HG03575 (cell line): ENCODE data around the gene BEX4.
"Not testable (repeated sequence)": the region's sequence is repeated elsewhere in the genome, so short reads cannot be mapped to it uniquely, and the experiment has no call there.

Source experiments
- ATAC-seq: cut with Tn5 transposase; IDR thresholded peaks from one replicate; pipeline ENCODE4 v1.9.1; 2021; ENCODE audit not compliant: unreplicated experiment, insufficient number of reproducible peaks, low FRiP score; ENCODE audit errors: extremely low read depth

Gene BEX4, protein sequence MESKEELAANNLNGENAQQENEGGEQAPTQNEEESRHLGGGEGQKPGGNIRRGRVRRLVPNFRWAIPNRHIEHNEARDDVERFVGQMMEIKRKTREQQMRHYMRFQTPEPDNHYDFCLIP

DNA sequence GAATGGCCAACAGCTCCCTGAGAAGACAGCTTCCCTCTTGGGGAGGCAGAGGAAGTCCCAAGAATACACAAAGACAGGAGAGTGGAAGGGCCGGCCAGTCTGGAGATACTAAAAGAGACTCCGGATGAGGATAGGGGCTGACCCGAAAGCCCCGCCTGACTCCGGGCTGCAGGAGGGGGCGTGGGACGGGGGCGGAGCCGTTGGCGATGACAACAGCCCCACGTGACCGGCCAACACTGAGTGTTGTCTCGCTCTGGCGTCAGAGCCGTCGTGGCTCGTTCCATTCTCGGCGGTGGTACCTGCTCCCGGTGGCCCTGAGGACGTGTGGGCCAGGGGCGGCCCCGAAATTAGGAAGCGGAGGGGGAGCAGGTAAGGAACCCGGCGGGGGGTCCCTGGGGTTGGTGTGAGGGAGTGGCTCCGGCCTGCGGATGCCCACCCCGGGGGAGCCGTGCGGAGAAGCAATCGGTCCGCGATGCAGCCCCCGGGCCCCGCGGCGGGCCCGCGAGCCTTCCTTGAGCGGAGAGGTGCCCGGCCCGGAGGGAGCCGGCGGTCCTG is at the start of gene BEX4:
Gene BEX4 (plus strand): TSS at position 239 of the 555 bp plus-strand sequence. CDS start 1,046 bp downstream, outside the sequence.
- peak; percentile 76 for ATAC-seq

DNA sequence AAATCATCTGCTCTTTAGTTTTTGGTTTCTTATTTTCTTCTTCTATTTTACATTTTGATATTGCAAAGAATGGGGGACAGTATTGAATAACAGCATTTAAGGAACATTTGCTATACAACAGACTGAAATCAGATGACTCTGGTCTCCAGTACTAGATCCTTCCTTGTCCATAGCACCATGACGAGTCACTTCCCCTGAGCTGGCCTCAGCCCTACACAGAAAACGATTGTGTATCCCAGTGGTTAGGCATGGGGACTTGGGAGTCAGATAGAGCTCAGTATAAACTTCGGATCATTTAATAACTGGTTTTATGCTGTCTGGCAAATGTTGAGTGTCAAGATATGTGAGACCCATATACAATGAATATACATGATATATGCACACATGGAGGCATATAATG is 44.7 kb upstream of the BEX4 start:
- no peak for ATAC-seq

DNA sequence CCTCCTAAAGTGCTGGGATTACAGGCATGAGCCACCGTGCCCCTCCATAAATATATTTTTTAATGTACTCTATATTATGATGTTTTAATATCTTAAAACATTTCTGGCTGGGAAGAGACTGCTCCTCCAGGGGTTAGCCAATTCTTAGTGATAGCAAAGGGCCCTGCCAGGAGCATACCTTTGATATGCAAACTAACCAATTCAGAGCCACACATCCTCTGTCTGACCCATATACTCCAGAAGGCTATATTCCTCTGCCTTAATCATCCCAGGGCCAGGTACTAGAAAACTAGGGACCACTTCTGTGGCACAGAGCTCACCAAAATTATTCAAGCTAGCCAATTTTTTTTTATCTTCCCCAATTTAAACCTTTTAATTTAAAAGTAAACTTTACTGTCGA is 43.6 kb upstream of the BEX4 start:
- no peak for ATAC-seq

GRCh38 chrX:103175256-103175655 is 39.7 kb upstream of the BEX4 start:
- not testable (repeated sequence) for ATAC-seq

DNA sequence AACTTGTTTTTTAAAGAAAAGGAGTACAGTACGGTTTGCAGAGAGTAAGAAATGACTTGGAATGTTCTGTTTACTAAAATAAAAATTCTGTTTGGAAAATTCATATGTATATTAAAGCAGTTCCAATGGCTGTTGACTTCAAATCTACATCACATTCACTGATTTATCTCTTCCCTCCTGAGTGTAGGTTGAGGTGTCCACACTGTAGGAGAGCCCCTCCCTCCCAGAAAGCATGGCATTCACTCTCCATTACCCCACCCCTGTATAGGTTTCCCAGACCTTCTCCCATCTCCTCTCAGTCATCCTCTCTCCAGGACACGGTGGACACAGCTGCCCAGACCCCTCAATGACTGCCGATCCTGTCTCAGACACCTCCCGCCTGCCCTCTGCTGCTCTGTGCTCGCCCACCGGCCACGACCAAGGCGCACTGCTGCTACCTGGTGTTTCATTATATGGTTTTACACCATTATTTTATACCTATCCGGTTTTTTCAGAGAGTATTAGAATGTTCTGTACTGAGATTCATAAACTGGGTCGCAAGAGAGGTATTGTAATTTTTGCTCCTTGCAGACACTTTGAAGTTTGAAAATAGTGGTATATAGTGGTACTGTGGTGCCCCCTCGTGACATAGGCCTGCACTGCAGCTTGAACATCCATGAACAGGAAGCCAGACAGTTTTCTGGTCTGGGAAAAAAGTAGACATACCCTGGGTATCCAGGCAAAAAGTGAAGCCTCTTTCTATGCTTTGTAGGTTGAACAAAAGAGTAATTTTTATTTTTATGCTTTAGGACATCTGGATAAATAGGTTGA is 38.8 kb upstream of the BEX4 start:
- ATAC-seq = peak; percentile 50

GRCh38 chrX:103177556-103177955 is 37.4 kb upstream of the BEX4 start:
- no peak for ATAC-seq

DNA sequence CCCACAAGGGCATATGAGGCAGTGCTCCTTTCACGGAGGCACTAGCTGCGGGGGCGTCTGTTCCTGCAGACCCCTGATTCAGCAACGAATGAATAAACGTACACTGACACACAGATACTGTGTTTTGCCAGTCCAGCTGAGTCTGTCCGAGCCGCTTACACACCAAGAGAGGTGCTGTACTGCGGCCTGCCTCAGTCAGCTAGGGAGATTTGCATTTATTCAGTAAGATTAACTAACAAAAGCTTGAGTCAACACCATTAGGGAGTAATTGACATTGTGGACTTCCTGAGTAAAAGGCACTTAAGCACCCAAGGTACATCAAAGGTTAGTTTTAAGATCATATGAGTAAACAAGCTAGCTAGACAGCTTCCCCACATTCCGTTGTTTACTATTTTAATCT is 31.0 kb upstream of the BEX4 start:
- no peak for ATAC-seq

DNA sequence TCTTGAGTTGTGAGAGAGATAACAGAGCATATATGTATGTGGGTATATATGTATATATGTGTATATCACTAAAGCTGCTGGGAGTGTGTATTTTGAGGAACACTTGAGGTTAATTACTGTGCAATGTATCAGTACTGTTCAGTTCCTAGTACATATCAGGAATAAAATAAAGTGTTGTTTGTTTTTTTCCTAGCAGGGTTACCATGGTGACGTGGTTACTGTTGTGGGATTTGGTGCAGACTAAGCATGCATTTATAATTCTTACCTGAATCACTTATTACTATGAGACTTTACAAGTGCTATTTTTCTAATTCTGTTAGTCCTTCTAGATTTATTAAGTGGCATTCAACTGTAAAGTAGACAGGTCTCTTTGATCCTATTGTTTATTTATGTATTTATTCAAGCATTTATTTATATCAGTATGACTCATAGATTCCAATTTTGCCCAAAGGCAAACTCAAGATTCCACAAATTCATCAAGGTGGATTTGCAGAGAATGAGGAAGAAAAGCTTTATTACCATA is 26.9 kb upstream of the BEX4 start:
- no peak for ATAC-seq

DNA sequence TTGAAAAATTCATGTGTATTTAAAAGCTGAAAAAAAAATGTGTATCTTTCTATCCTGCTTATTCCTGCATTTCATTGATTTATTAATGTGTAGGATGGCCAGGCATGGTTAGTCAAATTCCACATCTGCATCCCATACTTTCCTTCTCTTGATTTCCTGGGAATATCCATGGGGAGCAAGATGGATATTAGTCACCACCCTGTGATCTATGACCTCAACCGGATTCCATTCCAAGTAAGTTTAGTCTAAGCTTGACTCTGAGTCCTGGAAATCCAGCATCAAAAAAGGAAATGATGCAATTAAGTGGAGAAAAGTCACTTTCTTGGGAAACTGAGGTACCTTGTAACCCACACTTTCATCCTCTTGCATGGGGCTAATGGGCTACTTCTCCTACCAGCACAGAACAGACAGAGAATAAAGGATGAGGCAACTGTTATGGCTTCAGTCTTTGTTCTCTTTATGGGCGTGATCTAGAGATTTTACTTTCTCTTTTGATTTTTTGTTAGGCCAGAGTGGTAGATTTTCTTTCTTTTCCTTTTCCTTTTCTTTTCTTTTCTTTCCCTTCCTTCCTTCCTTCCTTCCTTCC is 17.1 kb upstream of the BEX4 start:
- no peak for ATAC-seq

GRCh38 chrX:103198668-103199067 is 16.2 kb upstream of the BEX4 start:
- not testable (repeated sequence) for ATAC-seq

DNA sequence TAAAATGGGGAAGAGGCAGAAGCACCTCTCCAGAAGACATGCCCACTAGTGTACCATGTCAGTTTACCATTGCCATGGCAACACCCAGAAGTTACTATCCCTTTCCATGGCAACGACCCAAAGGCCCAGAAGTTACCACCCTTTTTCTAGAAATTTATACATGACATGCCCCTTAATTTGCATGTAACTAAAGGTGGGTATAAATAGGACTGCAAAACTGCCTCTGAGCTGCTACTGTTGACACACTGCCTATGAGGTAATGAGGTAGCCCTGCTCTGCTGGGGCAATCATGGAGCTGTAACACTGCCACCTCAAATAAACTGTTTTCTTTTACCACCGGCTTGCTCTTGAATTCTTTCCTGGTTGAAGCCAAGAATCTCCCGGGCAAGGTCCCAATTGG is 13.9 kb upstream of the BEX4 start:
- no peak for ATAC-seq

DNA sequence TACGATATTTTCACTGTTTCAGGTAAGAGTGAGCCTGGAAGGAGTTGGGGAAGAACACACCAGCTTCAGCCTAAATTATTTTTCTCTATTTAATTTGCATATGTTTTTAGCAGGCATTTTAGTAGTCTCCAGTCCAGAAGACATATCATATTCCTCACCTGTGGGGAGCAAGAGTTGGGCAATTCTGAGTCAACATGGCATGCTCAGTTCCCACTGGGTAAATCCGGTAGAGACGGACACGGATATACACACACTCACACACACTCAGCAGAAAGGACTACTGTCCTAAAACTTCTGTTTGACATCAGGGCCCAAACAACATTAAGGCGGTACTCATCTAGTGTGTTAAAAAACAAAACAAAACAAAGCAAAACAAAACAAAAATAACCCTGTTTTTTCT is 4.9 kb upstream of the BEX4 start:
- ATAC-seq = no peak

GRCh38 chrX:103211012-103211715 is 3.7 kb upstream of the BEX4 start:
- no peak for ATAC-seq

GRCh38 chrX:103212749-103213457 is 2.0 kb upstream of the BEX4 start:
- ATAC-seq = no peak

- no peak for ATAC-seq
These were observed 600 bp downstream of the BEX4 start for GRCh38 chrX:103215425-103215991.

GRCh38 chrX:103220511-103221323 is 5.8 kb downstream of the BEX4 start:
- ATAC-seq = no peak

GRCh38 chrX:103225918-103226317 is 11.0 kb downstream of the BEX4 start:
- not testable (repeated sequence) for ATAC-seq

- ATAC-seq = no peak
These were observed 18.4 kb downstream of the BEX4 start for GRCh38 chrX:103233263-103233662.
